ENCODE data around the gene CNTN2.

The CNTN2 gene

DNA sequence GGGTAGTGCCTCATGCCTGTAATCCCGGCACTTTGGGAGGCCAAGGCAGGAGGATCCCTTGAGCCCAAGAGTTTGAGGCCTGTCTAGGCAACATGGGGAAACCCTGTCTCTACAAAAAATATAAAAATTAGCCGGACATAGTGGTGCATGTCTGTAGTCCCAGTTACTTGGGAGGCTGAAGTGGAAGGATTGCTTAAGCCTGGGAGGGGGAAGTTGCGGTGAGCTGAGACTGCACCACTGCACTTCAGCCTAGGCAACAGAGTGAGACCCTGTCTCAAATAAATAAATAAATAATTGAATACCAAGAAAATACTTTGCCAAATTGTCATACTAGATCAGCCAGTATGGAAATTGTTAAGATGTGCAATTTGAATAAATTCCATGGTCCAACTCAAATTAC, 84.6 kb downstream of the CNTN2 start:
- no peak overlapping the region for H2BK15ac ChIP-seq (ENCODE audit: low read depth, poor library complexity, severe bottlenecking)
- H3K4me2 ChIP-seq (ENCODE audit: low read length, poor library complexity, severe bottlenecking) = no peak overlapping the region
- H3K23ac ChIP-seq (ENCODE audit: low read length in 2 of 2) = no peak overlapping the region
- no peaks in the 10 kb centered on the region for H3K4me1 ChIP-seq (ENCODE audit: control insufficient read depth, insufficient read depth, low read depth, low read length)
- H3K18ac ChIP-seq (ENCODE audit: low read depth in 1 of 2, low read length in 2 of 2) = no peak overlapping the region
- no peak for DNase-seq
- H4K8ac ChIP-seq (ENCODE audit: low read length) = no peak overlapping the region
- no peaks in the 10 kb centered on the region for H3K9me3 ChIP-seq (ENCODE audit: control insufficient read depth, low read length)
- H3K14ac ChIP-seq (ENCODE audit: low read length in 2 of 2) = no peak overlapping the region
- no peak overlapping the region for H2BK5ac ChIP-seq (ENCODE audit: low read depth, low read length, poor library complexity, severe bottlenecking)
- H2AK5ac ChIP-seq (ENCODE audit: low read length, severe bottlenecking) = no peak overlapping the region
- H2AFZ ChIP-seq (ENCODE audit: low read depth, low read length) = no peak overlapping the region
- H2BK12ac ChIP-seq (ENCODE audit: low read length in 2 of 2) = no peak overlapping the region
- WGBS = 96% methylated on average over 2 of the region's 3 CpGs
- H3K9ac ChIP-seq (ENCODE audit: low read length) = no peak overlapping the region
- H2BK120ac ChIP-seq (ENCODE audit: low read depth, low read length) = no peak overlapping the region
- no peak overlapping the region for H4K91ac ChIP-seq (ENCODE audit: low read length)
- no peak overlapping the region for H3K4me3 ChIP-seq (ENCODE audit: insufficient read depth in 1 of 2, low read depth in 1 of 2, low read length in 2 of 2)
- H3K79me1 ChIP-seq (replicated peaks; ENCODE audit: low read length, poor library complexity, severe bottlenecking) = no peaks in the 10 kb centered on the region
- no peaks in the 10 kb centered on the region for H3K27me3 ChIP-seq (ENCODE audit: control insufficient read depth in 1 of 2, insufficient read depth in 1 of 2, low read length in 2 of 2)
- H3K4ac ChIP-seq (ENCODE audit: low read depth in 1 of 2, low read length in 2 of 2) = no peak overlapping the region
- H3K27ac ChIP-seq (ENCODE audit: low read length, poor library complexity, severe bottlenecking) = no peak overlapping the region
- no peaks in the 10 kb centered on the region for H3K36me3 ChIP-seq (ENCODE audit: control insufficient read depth in 1 of 2, insufficient read depth in 2 of 2, low read depth in 1 of 2, low read length in 2 of 2)
